Measurements from ENCODE around the gene NAV2.

- TF ChIP-seq EZH2 (IDR thresholded peaks at IDR 0.05; ENCODE audit: borderline replicate concordance, low read depth, low read length, severe bottlenecking) (no peak), CTCF (IDR thresholded peaks at IDR 0.05; ENCODE audit: borderline replicate concordance, extremely low read depth, low read length, poor library complexity, severe bottlenecking) (no peak)
Observed at GRCh38 chr11:20134991-20135736, 422.5 kb downstream of the NAV2 start.

All from DND-41 (cell line).